ENCODE data around the gene STIM1. TPM values are rescaled to one million over a fixed set of nuclear protein-coding genes. Genes with fewer than 3 reads are reported as not detected.

STIM1 gene
- total RNA-seq, 4 donors from 2014 or later, result 36.3 to 158 (median 46.1) TPM

DNA sequence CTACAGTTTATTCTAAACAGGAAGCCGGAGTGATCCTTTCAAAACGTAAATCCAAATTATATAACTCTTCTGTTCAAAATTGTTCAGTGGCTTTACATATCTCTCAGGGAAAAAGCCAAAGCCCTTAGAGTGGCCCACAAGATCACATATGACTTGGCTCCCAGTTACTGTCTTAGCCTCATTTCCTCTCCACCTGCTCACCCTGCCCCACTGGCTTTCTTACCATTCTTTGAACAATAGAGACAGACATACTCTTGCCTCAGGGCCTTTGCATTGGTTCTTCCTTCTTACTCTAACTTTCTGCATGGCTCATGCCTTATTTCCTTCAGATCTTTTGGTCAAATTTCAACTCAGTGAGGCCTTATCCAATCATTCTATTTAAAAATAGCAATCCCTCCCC, 52.1 kb downstream of the STIM1 start:
- no peak overlapping the region for H3K27ac ChIP-seq
- H3K4me3 ChIP-seq, result no peak overlapping the region
- no peaks in the 10 kb centered on the region for H3K36me3 ChIP-seq
- TF ChIP-seq POLR2A (IDR thresholded peaks at IDR 0.05), result no peak
- TF ChIP-seq, protein P1, sequence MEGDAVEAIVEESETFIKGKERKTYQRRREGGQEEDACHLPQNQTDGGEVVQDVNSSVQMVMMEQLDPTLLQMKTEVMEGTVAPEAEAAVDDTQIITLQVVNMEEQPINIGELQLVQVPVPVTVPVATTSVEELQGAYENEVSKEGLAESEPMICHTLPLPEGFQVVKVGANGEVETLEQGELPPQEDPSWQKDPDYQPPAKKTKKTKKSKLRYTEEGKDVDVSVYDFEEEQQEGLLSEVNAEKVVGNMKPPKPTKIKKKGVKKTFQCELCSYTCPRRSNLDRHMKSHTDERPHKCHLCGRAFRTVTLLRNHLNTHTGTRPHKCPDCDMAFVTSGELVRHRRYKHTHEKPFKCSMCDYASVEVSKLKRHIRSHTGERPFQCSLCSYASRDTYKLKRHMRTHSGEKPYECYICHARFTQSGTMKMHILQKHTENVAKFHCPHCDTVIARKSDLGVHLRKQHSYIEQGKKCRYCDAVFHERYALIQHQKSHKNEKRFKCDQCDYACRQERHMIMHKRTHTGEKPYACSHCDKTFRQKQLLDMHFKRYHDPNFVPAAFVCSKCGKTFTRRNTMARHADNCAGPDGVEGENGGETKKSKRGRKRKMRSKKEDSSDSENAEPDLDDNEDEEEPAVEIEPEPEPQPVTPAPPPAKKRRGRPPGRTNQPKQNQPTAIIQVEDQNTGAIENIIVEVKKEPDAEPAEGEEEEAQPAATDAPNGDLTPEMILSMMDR (IDR thresholded peaks at IDR 0.05), result no peak
- H3K4me1 ChIP-seq, result peaks cover 6 to 26% (median 17%) of the 10 kb centered on the region in 4 donors
- no peaks in the 10 kb centered on the region for H3K9me3 ChIP-seq
- no peaks in the 10 kb centered on the region for H3K27me3 ChIP-seq
- no peak for DNase-seq

DNA sequence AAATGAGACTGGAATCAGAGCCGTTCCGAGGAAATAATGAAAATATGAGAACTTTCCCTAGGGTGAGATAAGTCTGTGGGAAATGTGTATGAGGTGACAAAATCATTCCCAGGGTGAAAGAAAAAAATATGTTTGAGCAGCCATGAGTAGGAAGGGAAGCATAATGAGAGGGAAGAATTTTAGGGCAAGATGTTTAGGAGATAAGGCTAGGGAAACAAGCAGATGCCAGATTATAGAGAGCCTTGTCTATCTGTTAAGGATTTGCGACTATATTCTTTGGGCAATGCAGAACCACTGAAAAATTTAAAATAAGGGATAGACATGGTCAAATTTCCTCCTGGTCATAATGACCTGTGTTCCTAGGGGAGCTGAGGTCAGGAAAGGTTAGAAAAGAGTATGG, 54.4 kb downstream of the STIM1 start:
- Histone ChIP-seq H3K4me1 (peaks cover under 1 to 10% (median 5%) of the 10 kb centered on the region in 4 donors), H3K4me3 (no peak overlapping the region), H3K36me3 (no peaks in the 10 kb centered on the region), H3K9me3 (no peaks in the 10 kb centered on the region), H3K27me3 (no peaks in the 10 kb centered on the region), H3K27ac (no peak overlapping the region)
- DNase-seq, result no peak
- TF ChIP-seq POLR2A (IDR thresholded peaks at IDR 0.05), result no peak
- TF ChIP-seq, protein P1 (IDR thresholded peaks at IDR 0.05), result no peak

DNA sequence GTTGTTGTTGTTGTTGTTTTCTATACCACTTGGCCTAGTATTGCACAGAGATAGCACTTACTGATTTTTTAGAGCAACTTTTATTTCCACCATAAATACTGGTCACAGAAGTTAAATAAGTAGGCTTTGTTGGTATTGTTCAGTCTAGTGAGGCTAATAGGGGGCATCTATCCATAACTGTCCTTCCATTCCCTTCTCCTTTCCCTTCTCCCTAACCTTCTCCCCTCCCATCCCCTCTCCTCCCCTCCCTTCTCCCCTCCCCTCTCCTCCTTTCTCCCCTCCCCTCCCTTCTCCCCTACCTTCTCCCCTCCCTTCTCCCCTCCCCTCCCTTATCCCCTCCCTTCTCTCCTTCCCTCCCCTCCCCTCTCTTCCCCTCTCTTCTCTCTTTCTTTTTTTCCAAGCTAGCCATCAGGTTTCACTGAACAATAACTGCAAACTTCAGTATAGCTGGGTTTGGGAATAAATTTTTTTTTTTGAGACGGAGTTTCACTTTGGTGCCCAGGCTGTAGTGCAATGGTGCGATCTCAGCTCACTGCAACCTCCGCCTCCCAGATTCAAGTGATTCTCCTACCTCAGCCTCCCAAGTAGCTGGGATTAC, 56.5 kb downstream of the STIM1 start:
- no peaks in the 10 kb centered on the region for H3K27me3 ChIP-seq
- peaks cover 0 to 9% (median 2%) of the 10 kb centered on the region in 4 donors for H3K4me1 ChIP-seq
- DNase-seq, result no peak
- no peaks in the 10 kb centered on the region for H3K36me3 ChIP-seq
- H3K27ac ChIP-seq, result no peak overlapping the region
- H3K4me3 ChIP-seq, result no peak overlapping the region
- TF ChIP-seq, protein P1 (IDR thresholded peaks at IDR 0.05), result no peak
- TF ChIP-seq POLR2A (IDR thresholded peaks at IDR 0.05), result no peak
- no peaks in the 10 kb centered on the region for H3K9me3 ChIP-seq

DNA sequence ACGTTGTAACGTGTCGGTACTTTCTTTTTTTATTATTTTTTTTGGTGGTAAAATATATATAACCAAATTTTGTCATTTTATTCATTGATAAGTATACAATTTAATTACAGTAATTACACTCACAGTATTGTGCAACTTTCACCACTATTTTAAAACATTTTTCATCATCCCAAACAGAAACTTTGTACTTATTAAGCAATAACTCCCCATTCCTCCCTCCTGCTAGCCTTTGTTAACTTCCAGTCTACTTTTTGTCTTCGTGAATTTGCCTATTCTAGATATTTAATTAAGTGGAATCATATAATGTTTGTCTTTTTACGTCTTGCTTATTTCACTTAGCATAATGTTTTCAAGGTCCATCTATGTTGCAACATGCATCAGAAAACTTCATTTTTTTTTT, 58.5 kb downstream of the STIM1 start:
- TF ChIP-seq, protein P1 (IDR thresholded peaks at IDR 0.05), result no peak
- TF ChIP-seq POLR2A (IDR thresholded peaks at IDR 0.05), result no peak
- Histone ChIP-seq H3K36me3 (no peaks in the 10 kb centered on the region), H3K4me3 (no peak overlapping the region), H3K27me3 (no peaks in the 10 kb centered on the region), H3K9me3 (no peaks in the 10 kb centered on the region), H3K4me1 (peaks cover 0 to 9% (median 2%) of the 10 kb centered on the region in 4 donors), H3K27ac (no peak overlapping the region)
- DNase-seq, result no peak

DNA sequence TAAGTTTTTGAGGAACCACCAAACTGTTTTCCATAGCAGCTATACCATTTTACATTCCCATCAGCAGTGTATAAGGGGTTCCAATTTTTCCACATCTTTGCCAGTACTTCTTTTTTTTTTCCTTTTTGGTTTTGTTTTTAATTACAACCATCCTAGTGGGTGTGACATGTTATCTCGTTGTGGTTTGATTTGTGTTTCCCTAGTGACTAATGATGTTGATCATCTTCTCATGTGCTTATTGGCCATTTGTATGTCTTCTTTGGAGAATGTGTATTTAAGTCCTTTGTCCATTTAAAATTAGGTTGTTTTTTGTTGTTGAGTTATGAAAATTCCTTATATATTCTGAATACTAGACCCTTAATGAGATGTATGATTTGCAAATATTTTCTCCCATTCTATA, 59.3 kb downstream of the STIM1 start:
- Histone ChIP-seq H3K27ac (no peak overlapping the region), H3K9me3 (no peaks in the 10 kb centered on the region), H3K4me3 (no peak overlapping the region), H3K4me1 (peaks cover 0 to 12% (median 2%) of the 10 kb centered on the region in 4 donors), H3K36me3 (no peaks in the 10 kb centered on the region), H3K27me3 (no peaks in the 10 kb centered on the region)
- DNase-seq, result no peak
- no peak for TF ChIP-seq POLR2A (IDR thresholded peaks at IDR 0.05)
- TF ChIP-seq, protein P1 (IDR thresholded peaks at IDR 0.05), result no peak

Data from Peyer's patch (tissue), 4 donors.